ENCODE results near the gene AP5Z1. TPM values are rescaled to one million over a fixed set of nuclear protein-coding genes. Genes with fewer than 3 reads are reported as not detected.

The AP5Z1 gene
- total RNA-seq, 1 donor from 2014 or later = 111 TPM

GRCh38 chr7:4831723-4832495, 56.5 kb downstream of the AP5Z1 start:
- no peak for DNase-seq
- H3K36me3 Mint-ChIP-seq (ENCODE audit: low read depth) = no peaks in the 10 kb centered on the region
- no peak overlapping the region for H3K4me3 Mint-ChIP-seq
- intact Hi-C loops (cut with micrococcal nuclease) = no loop called here
- POLR2A ChIA-PET = interaction anchor here (0.7 kb wide), 2 partner anchors 66 to 279 kb away, joined by 3 to 6 read pairs; no protein-coding TSS in a partner anchor
- no peak overlapping the region for H3K27ac Mint-ChIP-seq
- H3K4me1 Mint-ChIP-seq = peaks cover 4% of the 10 kb centered on the region
- CTCF ChIA-PET = interaction anchor here (1.0 to 3.2 kb wide), 3 partner anchors 142 to 255 kb away, joined by 3 to 14 read pairs (median 9); no protein-coding TSS in a partner anchor
- H3K27me3 Mint-ChIP-seq = no peaks in the 10 kb centered on the region
- H3K9me3 Mint-ChIP-seq = no peaks in the 10 kb centered on the region
- TF ChIP-seq CTCF (IDR thresholded peaks at IDR 0.05) = no peak
- no peak for ATAC-seq (ENCODE audit: low read depth)

GRCh38 chr7:4832711-4833110, 57.3 kb downstream of the AP5Z1 start:
- no peak overlapping the region for H3K27ac Mint-ChIP-seq
- CTCF ChIA-PET = no interaction called here
- DNase-seq (no peak), ATAC-seq (ENCODE audit: low read depth) (no peak)
- H3K9me3 Mint-ChIP-seq = no peaks in the 10 kb centered on the region
- H3K4me1 Mint-ChIP-seq = peaks cover 4% of the 10 kb centered on the region
- intact Hi-C loops (cut with micrococcal nuclease) = no loop called here
- no peaks in the 10 kb centered on the region for H3K27me3 Mint-ChIP-seq
- H3K4me3 Mint-ChIP-seq = no peak overlapping the region
- H3K36me3 Mint-ChIP-seq (ENCODE audit: low read depth) = no peaks in the 10 kb centered on the region
- no peak for TF ChIP-seq CTCF (IDR thresholded peaks at IDR 0.05)
- POLR2A ChIA-PET = interaction anchor here (0.7 kb wide), 1 partner anchor 280 kb away, joined by 6 read pairs; no protein-coding TSS in a partner anchor

- H3K27me3 Mint-ChIP-seq = no peaks in the 10 kb centered on the region
- H3K36me3 Mint-ChIP-seq (ENCODE audit: low read depth) = no peaks in the 10 kb centered on the region
- H3K4me3 Mint-ChIP-seq = no peak overlapping the region
- H3K27ac Mint-ChIP-seq = no peak overlapping the region
- peaks cover 4% of the 10 kb centered on the region for H3K4me1 Mint-ChIP-seq
- ChIA-PET POLR2A (no interaction called here), CTCF (no interaction called here)
- no peak for TF ChIP-seq CTCF (IDR thresholded peaks at IDR 0.05)
- intact Hi-C loops (cut with micrococcal nuclease) = no loop called here
- DNase-seq = no peak
- no peak for ATAC-seq (ENCODE audit: low read depth)
- no peaks in the 10 kb centered on the region for H3K9me3 Mint-ChIP-seq
These were observed 57.8 kb downstream of the AP5Z1 start for GRCh38 chr7:4833176-4833575.

- POLR2A ChIA-PET = no interaction called here
- DNase-seq (no peak), ATAC-seq (ENCODE audit: low read depth) (no peak)
- Mint-ChIP-seq H3K4me1 (peaks cover 4% of the 10 kb centered on the region), H3K27me3 (no peaks in the 10 kb centered on the region), H3K4me3 (no peak overlapping the region), H3K9me3 (no peaks in the 10 kb centered on the region), H3K36me3 (ENCODE audit: low read depth) (no peaks in the 10 kb centered on the region), H3K27ac (no peak overlapping the region)
- CTCF ChIA-PET = no interaction called here
- intact Hi-C loops (cut with micrococcal nuclease) = no loop called here
- no peak for TF ChIP-seq CTCF (IDR thresholded peaks at IDR 0.05)
These were observed 58.5 kb downstream of the AP5Z1 start for GRCh38 chr7:4833691-4834600.

All from activated B cell treated with CpG ODN at 0.5 μM for 24 hours (primary cell).